DOHH2 (cell line): ENCODE data around the gene ALK.

Experiments
- H3F3A ChIP-seq: fragments of 200-600 bp; sonication (generic), shearing (Covaris generic); 2 replicates; pipeline ENCODE4 v1.6.0; 2016; ENCODE audit warnings: antibody characterized with exemption, mild to moderate bottlenecking; ENCODE audit not compliant: control insufficient read depth, insufficient read depth
- H3K27ac ChIP-seq: fragments of 200-600 bp; sonication (generic); 2 replicates; pipeline ENCODE4 v1.5.1; 2014; ENCODE audit warnings: low read depth, mild to moderate bottlenecking, low read length, moderate library complexity
- H3K27me3 ChIP-seq: fragments of 200-600 bp; sonication (generic); 2 replicates; pipeline ENCODE4 v1.6.1; 2014; ENCODE audit warnings: mild to moderate bottlenecking, low read length, mixed read lengths; ENCODE audit not compliant: control insufficient read depth
- H3K36me3 ChIP-seq: fragments of 200-600 bp; sonication (generic); 2 replicates; pipeline ENCODE4 v1.6.1; 2014; ENCODE audit warnings: mild to moderate bottlenecking, low read length, moderate library complexity, mixed read lengths; ENCODE audit not compliant: control insufficient read depth
- H3K4me1 ChIP-seq: fragments of 200-600 bp; sonication (generic); 2 replicates; pipeline ENCODE4 v1.6.1; 2014; ENCODE audit warnings: mild to moderate bottlenecking, low read length, mixed read lengths; ENCODE audit not compliant: control insufficient read depth
- H3K4me2 ChIP-seq: fragments of 200-600 bp; sonication (generic); 2 replicates; pipeline ENCODE4 v1.6.0; 2014; ENCODE audit warnings: mild to moderate bottlenecking, low read length, moderate library complexity
- H3K4me3 ChIP-seq: fragments of 200-600 bp; sonication (generic); 2 replicates; pipeline ENCODE4 v1.5.1; 2014; ENCODE audit warnings: mild to moderate bottlenecking, low read length, mixed read lengths
- H3K79me2 ChIP-seq: fragments of 200-600 bp; sonication (generic); 2 replicates; pipeline ENCODE4 v1.6.1; 2014; ENCODE audit warnings: mild to moderate bottlenecking, low read length, mixed read lengths; ENCODE audit not compliant: control insufficient read depth
- H3K9me2 ChIP-seq: fragments of 200-600 bp; sonication (generic); replicated peaks from 2 replicates; pipeline ENCODE4 v1.6.1; 2014; ENCODE audit warnings: mild to moderate bottlenecking, low read length, mixed read lengths; ENCODE audit not compliant: control insufficient read depth
- H3K9me3 ChIP-seq: fragments of 200-600 bp; sonication (generic); 2 replicates; pipeline ENCODE4 v1.6.1; 2014; ENCODE audit warnings: antibody characterized with exemption, low read length, mixed read lengths; ENCODE audit not compliant: control insufficient read depth, insufficient read depth
- H4K20me1 ChIP-seq: fragments of 200-600 bp; sonication (generic); 2 replicates; pipeline ENCODE4 v1.6.0; 2014; ENCODE audit warnings: low read depth, mild to moderate bottlenecking, antibody characterized with exemption, low read length, moderate library complexity; ENCODE audit not compliant: control insufficient read depth, insufficient read depth
- EZH2phosphoT487 ChIP-seq: fragments of 200-600 bp; sonication (generic); IDR thresholded peaks from 2 replicates; pipeline ENCODE4 v1.6.1; 2017; ENCODE audit warnings: borderline replicate concordance, mild to moderate bottlenecking, antibody characterized with exemption, low read length, moderate library complexity, mixed read lengths
- TF ChIP-seq, protein P1 (sequence below): fragments of 200-600 bp; sonication (generic); IDR thresholded peaks from one replicate; pipeline ENCODE4 v1.5.1; 2014; ENCODE audit warnings: antibody characterized with exemption, mild to moderate bottlenecking, low read depth, low read length; ENCODE audit not compliant: poor library complexity, severe bottlenecking

The ALK gene

DNA sequence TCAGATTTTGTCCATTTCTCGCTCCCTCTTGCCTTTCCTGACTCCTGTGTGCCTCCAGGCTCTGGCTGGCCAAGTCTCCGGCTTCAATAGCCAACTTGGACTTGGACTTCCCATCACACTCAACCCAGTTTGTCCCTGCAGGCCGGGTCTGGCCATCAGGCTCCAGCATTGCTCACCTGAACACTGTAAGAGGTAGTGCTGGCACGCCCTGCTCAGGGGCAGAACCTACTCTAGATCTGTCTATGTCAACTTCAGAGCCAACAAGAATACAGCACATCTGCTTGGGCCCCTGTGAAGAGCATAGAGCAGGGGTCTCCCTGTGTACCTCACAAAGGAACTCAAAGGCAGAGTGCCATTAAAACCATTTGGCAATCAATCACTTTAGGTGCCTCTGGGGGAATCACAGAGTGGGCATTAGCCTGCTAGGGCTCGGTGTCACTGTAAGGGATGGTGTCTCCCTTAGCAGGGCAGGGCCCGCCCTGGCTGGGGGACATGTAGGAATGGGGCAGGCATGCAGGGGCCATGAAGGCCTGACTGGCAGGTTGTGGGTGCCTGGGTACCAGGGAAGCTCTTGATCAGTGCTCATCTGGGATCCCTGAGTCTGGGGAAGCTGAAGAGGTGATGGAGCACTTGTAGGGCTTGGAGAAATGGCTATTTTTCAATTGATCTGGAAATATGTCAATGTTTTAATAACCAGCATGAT lies 480.3 kb downstream of the ALK start:
- Histone ChIP-seq H3K9me3 (no peaks in the 10 kb centered on the region), H3K27me3 (no peaks in the 10 kb centered on the region), H3K36me3 (no peaks in the 10 kb centered on the region), H3K4me3 (no peak overlapping the region), H3K4me2 (no peak overlapping the region), H3F3A (no peaks in the 10 kb centered on the region), H3K4me1 (no peaks in the 10 kb centered on the region), H4K20me1 (no peaks in the 10 kb centered on the region), H3K79me2 (no peaks in the 10 kb centered on the region), H3K9me2 (no peaks in the 10 kb centered on the region), H3K27ac (no peak overlapping the region)
- TF ChIP-seq EZH2phosphoT487, result no peak
- TF ChIP-seq, protein P1, sequence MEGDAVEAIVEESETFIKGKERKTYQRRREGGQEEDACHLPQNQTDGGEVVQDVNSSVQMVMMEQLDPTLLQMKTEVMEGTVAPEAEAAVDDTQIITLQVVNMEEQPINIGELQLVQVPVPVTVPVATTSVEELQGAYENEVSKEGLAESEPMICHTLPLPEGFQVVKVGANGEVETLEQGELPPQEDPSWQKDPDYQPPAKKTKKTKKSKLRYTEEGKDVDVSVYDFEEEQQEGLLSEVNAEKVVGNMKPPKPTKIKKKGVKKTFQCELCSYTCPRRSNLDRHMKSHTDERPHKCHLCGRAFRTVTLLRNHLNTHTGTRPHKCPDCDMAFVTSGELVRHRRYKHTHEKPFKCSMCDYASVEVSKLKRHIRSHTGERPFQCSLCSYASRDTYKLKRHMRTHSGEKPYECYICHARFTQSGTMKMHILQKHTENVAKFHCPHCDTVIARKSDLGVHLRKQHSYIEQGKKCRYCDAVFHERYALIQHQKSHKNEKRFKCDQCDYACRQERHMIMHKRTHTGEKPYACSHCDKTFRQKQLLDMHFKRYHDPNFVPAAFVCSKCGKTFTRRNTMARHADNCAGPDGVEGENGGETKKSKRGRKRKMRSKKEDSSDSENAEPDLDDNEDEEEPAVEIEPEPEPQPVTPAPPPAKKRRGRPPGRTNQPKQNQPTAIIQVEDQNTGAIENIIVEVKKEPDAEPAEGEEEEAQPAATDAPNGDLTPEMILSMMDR, result no peak

DNA sequence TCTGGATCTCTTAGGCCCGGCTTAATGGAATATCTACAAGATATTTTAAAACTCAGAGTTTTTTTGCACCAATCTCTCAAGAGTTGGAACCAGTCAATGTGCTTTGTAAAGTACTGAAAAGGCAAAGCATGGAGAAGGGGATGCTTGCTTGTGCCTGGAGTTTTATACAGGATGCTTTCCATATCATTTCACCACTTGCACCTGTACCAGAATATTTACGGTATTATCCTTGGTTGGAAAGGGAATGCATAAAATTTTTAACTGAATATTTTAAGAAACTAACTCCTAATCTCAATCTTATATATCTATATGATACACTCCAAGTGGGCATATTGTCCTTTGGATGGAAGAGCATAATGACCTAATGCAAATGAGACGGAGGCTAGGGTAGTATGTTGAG lies 487.5 kb downstream of the ALK start:
- H3K4me1 ChIP-seq, result no peaks in the 10 kb centered on the region
- no peak for TF ChIP-seq EZH2phosphoT487
- TF ChIP-seq, protein P1, result no peak
- no peaks in the 10 kb centered on the region for H3K9me3 ChIP-seq
- H3K79me2 ChIP-seq, result no peaks in the 10 kb centered on the region
- H3K27ac ChIP-seq, result no peak overlapping the region
- no peak overlapping the region for H3K4me2 ChIP-seq
- no peaks in the 10 kb centered on the region for H3F3A ChIP-seq
- H4K20me1 ChIP-seq, result no peaks in the 10 kb centered on the region
- H3K9me2 ChIP-seq, result no peaks in the 10 kb centered on the region
- no peaks in the 10 kb centered on the region; the same call in 1 of the 2 replicates for H3K27me3 ChIP-seq
- H3K36me3 ChIP-seq, result no peaks in the 10 kb centered on the region
- no peak overlapping the region for H3K4me3 ChIP-seq

DNA sequence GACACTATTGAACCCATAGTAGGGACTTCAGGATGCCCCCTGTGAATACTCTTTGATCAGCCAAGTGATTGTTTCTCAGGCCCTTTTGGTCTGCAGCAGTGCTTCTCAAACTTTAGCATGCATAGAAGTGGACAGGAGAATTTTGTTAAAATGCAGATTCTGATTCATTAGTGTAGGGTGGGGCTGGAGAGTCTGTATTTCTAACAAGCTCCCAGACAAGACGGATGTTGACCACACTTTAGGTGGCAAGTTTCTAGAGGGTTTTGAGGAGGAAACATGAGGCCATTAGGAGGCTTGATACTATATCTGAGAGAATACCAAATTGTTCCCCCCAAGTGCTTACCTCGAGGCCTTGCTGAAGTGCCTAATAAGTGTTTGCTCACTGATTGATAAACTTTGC lies 488.3 kb downstream of the ALK start:
- Histone ChIP-seq H4K20me1 (no peaks in the 10 kb centered on the region), H3K27me3 (no peaks in the 10 kb centered on the region; the same call in 1 of the 2 replicates), H3K79me2 (no peaks in the 10 kb centered on the region), H3K9me3 (no peaks in the 10 kb centered on the region), H3K4me3 (no peak overlapping the region), H3F3A (no peaks in the 10 kb centered on the region), H3K27ac (no peak overlapping the region), H3K4me1 (no peaks in the 10 kb centered on the region), H3K4me2 (no peak overlapping the region), H3K9me2 (no peaks in the 10 kb centered on the region), H3K36me3 (no peaks in the 10 kb centered on the region)
- TF ChIP-seq, protein P1, result no peak
- no peak for TF ChIP-seq EZH2phosphoT487
